Activated CD8-positive, alpha-beta memory T cell treated with anti-CD3 and anti-CD28 coated beads, Interleukin-2, amount 50 U/mL, for 24 hours (primary cell): ENCODE measurements around the gene CHD9.
"Not testable (repeated sequence)": the region's sequence is repeated elsewhere in the genome, so short reads cannot be mapped to it uniquely, and the experiment has no call there.

Experiments used
- DNase-seq: peaks from one replicate; pipeline ENCODE4 v3.0.0-alpha.2; 2020; ENCODE audit errors: extremely low read depth

CHD9 gene

DNA sequence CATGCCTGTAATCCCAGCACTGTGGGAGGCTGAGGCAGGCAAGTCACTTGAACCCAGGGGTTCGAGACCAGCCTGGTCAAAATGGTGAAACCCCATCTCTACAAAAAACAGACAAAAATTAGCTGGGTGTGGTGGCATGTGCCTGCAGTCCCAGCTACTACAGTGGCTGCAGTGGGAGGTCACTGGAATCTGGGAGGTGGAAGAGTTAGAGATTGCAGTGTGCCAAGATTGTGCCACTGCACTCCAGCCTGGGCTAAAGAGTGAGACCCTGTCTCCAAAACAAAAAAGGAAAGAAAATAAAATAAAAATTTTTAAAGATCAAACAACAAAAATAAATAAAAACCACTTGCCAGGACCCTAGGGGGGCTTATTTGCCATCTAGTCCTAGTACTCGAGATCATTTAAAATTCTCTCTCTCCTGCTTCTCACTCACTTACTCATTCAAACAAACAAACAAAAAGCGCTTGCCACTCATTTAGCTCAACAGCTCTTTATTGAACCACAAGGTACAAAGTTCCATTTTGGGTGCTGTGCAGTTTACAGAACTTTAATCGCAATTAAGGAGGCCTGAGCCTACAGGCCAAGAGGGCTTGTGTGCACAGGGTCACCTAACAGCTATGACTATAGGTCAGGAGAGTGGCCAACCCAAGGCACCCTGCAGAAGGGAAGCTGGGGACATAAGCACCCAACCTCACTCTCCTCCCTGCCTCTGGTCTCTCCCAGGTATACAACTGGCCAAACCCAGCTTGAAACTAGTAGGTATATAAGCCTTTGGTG lies 6.5 kb upstream of the CHD9 start:
- no peak for DNase-seq

DNA sequence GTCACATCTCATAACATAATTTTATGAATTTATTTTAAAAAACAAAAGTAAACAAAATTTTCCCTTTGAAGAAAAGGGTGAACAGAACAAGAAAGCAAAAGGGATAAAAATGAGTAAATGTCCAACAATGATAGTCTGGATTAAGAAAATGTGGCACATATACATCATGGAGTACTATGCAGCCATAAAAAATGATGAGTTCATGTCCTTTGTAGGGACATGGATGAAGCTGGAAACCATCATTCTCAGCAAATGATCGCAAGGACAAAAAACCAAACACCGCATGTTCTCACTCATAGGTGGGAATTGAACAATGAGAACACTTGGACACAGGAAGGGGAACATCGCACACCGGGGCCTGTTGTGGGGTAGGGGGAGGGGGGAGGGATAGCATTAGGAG lies 3.5 kb upstream of the CHD9 start:
- not testable (repeated sequence) for DNase-seq

DNA sequence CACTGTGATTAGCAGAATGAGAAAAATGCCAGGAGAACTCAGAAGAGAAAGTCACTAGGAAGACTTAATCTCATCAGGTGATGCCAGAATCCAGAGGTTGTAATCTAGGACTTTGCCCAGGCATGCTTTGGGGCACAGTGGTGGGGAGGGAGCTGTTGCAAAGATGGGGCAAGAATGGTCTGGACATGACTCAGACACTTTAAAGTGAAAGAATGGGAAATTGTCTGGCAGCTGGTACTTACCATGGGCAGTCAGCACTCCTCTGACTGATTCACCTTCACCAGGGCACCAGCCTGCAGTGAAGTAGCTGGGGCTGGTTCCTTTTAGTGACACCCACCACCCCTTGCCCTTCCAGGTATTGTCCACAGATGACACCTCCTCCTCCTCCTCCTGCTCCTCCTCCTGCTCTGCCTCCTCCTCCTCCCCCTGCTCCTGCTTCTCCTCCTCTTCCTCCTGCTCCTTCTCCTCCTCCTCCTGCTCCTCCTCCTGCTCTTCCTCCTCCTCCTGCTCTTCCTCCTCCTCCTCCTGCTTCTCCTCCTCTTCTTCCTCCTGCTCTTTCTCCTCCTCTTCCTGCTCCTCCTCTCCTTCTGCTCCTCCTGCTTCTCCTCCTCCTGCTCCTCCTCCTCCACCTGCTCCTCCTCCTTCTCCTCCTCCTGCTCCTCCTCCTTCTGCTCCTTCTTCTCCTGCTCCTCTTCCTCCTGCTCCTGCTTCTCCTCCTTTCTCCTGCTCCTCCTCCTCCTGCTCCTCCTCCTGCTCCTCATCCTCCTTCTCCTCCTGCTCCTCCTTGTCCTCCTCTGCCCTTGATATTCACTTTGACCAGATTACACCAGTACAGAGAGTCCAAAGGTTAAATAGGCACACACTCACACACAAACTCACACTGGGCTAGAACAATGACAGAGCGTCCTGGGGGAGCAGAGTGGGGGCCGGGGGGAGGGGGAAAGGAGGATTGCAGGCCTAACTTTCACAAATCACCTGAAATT lies 2.0 kb upstream of the CHD9 start, which contains the start of gene CHD9NB:
Gene CHD9NB (minus strand): TSS at position 379 of the 983 bp plus-strand sequence. CDS start 8,739 bp downstream, outside the sequence.
- no peak for DNase-seq

DNA sequence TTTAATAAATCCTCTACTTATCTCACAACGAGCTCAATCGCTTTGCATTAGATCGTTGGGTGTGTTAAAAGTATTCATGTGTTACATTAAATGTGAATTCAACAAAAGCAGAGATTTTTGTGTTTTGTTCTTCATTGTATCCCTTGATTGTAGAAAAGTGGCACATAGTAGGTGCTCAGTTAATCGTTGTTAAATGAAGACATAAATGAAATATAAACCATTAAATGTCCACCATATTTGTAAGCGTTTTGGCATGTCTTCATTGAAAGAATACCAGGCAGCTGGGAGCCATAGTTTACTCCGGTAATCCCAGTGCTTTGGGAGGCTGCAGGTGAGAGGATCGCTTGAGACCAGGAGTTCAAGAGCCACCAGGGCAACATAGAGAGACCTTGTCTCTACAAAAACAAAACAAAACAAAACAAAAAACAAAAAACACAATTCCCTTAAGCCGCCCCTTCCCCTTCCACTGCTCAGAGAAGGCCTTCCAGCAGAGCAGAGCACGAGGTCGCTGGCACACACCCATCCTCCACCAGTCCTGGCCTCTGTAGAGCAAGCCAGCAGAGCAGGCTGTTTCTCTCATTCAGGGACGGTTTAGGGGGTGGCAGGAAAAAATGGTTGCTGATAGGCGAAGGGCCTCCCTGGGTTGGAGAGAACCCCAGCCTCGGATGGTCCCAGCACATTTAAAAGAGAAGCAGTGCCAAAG lies 673 bp upstream of the CHD9 start:
- no peak for DNase-seq

DNA sequence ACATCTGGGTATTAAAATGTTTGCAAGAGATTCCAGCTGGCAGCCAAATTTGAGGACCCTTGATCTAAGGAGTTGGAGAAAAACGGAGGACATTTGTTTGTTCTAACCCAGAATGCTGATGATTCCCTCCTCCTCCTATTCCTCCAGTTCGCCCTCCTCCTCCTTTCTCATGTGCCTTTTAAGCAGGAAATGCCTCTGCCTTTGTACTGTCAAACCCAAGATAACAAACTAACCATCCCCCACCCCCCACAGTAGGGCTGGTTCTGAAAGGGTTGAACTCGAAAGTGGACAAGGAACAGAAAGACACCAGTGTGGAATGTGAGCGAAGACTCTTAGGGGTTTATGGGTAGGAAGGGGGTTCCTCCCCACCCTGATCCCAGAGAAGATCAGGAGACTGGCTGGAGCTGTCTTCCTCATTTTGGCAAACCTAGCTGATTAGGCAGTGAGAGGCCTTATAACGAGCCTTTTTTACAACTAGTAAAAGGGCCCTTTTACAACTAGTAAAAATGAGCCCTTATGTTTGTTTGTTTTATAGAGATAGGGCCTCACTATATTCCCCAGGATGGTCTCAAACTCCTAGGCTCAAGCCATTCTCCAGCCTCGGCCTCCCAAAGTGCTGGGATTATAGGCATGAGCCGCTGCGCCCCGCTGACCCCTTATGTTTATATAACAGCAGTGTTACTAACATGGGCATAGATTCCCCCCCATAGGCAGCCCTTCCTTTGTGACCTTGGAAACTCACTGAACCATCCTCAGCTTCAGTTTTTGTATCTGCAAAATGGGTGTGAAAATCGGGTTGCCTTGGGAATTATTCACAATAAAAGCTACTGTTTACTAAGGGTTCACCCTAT lies 975 bp downstream of the CHD9 start:
- no peak for DNase-seq

DNA sequence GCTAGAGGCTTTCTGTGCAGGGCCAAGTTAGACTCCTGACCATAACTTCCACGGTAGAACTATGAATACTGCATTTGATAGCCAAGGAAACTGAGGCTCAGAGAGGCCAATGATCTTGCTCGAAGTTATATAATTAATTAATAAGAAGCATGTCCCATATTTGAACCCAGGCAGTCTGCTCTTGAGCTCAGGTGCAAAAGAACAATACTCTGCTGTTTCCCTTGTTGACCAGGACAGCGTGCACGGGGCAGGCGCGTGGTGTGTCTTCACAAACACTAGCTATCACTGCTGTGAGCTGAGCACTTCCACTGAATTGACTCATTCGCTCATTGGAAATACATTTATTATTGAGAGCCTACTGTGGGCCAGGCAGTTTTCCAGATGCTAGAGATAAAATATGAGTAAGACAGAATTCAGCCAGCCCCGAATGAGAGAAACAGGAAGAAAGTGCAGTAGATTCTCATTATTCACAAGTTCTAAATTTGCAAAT lies 1.6 kb downstream of the CHD9 start:
- DNase-seq = no peak

DNA sequence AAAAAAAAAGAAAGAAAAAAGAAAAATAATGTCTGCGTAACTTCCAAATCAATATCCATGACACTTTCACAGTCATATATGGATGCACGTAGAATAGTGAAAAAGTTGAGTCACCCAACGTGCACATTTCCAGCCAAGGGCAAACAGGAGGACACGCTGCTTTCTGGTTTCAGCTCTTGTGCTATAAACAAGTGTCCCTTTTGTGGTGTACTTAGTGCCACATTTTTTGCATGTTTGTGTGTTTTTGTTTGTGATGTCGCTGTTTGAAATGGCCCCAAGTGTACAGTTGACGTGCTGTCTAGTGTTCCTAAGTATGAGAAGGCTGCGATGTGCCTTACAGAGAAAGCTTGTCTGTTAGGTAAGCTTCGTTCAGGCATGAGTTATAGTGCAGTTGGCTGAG lies 2.9 kb downstream of the CHD9 start:
- DNase-seq = no peak

DNA sequence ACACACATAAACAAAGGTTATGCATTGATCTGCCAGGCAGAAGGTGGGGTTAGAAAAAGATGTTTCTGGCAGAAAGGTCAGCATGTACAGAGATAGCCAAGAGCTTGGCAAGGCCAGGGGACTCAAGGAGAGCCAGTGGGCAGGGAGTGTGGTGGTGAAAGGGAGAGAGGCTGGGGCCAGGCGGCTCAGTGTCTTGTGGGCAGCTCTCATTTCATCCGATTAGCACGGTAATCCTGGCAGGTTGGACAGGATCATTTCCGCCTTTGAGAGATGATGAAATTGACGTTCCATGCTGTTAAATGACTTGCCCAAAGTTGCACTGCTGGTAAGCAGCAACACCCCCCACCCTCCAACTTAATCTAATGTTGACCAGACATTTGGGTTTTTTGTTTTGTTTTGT lies 3.6 kb downstream of the CHD9 start:
- DNase-seq = no peak

DNA sequence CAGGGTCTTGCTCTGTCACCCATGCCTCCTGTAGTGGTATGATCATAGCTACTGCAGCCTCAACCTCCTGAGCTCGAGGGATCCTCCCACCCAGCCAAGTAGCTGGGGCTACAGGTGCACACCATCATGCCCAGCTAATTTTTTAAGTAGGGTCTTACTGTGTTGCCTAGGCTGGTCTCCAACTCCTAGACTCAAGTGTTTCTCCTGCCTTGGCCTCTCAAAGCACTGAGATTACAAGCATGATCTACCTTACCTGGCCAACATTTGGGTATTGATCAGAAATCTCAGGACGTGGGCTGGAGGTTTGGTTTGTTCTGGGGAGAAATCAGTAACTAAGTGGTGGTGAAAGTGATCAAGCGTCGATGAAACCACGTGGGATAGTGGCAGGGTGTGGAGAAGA lies 4.1 kb downstream of the CHD9 start:
- DNase-seq = no peak

DNA sequence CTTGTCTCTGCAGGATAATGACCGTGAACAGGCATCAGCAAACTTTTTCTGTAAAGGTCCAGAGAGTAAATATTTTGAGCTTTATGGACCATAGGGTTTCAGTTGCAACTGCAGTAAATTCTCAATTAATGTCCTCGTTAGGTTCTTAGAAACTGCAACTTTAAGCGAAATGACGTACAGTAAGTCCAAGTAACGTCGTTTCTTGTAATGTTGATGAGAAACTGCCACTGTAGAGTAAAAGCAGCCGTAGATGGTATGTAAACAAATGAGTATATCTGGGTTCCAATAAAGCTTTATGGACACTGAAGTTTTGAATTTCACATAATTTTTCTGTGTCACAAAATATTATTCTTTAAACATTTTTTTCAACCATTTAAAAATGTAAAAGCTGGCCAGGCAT lies 4.9 kb downstream of the CHD9 start:
- no peak for DNase-seq

DNA sequence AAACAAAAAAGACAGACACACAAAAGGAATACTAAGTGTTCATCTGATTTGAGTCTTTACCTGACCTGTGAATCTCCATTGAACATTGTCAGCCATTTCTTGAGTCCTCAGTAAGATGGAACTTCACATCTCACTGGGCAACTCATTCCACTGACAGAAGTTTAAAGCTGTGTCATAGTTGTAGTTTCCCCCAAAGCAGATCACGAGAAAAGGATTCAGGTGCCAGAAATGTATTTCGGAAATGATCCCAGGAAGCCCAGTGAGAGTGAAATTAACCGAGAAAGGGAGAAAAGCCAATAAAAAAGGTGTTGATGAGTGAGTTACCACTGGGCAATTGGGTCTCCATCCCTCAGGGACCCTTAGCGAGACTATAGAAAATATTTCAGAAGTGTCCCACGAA lies 6.5 kb downstream of the CHD9 start:
- no peak for DNase-seq

DNA sequence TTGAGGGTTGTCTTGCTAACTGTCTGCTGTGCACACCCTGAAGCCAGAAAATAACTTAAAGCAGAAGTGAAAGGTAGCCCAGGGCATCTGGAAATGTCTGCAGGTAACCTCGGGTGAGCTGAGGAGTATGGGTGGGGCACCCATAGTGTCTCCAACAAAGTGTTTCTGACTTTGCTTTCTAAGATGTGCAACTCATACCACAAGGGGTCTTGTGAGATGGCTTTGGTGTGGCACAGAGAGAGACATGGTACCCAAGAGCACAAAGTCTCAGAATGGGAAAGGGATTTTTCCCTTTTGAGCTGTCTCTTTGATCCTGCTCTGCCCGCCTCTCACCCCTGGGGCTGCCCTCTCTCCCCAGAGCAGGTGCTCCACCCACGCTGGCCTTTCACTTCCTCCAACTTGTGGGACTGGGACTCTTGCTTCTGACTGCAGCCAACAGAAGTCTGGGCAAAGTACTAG lies 6.9 kb downstream of the CHD9 start:
- DNase-seq = no peak

DNA sequence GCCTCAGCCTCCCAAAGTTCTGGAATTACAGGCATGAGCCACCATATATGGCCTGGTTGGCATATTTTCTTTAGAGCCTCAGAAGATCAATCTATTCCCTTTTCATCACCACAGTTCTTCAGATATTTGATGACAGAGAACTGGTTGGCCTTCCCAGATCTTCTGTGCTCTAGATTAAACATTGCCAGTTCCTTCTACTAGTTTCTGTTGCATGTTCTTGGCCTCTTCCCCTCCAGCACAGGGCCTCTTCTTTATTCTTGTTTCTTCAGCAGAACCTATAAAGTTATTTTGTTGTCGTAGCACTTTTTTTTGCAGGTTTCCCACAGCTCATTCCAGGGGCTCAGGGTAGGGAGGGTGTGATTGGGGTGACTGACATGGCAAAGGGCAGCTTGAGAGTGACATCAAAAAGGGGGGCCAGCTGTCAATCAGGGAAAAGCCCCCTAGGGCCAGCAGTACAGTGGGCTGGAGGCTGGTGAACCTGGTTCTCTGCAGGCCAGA lies 9.3 kb downstream of the CHD9 start:
- no peak for DNase-seq

DNA sequence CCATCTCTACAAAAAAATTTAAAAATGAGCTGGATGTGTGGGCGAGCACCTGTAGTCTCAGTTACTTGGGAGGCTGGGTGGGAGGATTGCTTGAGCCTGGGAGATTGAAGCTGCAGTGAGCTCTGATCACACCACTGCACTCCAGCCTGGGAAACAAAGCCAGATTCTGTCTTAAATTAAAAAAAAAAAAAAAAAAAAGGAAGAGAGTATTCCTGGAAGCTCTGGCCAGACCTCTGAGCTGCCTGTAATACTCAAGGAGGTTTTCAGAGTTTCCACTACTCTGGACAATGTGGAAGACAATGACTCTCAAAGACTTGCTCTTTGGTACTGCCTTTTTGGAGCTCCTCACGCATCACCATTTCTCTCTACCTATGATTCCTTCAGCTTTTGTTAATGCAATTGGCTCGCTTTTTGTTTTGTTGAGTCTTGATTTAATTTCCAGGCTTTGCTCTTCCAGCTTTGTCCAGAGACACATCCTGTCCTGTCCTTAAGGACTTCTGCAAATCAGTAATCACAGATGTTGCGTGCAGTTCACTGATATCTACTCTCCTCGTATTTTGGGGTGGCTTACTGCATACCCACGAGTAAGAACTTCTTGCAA lies 10.8 kb downstream of the CHD9 start:
- DNase-seq = no peak

DNA sequence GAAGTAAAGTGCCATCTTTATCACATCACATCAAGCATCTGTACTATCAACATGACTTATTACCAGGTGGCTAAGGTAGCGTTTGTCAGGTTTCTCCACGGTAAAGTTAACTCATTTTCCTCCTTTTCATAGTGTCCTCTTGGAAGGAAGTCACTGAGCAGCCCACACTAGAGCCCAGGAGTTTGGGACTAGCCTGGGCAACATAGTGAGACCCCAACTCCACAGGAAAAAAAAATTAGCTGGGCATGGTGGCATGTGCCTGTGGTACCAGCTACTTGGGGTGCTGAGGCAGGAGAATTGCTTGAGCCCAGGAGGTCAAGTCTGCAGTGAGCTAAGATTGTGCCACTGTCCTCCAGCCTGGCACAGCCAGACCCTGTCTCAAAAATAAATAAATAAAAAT lies 12.9 kb downstream of the CHD9 start:
- DNase-seq = no peak

DNA sequence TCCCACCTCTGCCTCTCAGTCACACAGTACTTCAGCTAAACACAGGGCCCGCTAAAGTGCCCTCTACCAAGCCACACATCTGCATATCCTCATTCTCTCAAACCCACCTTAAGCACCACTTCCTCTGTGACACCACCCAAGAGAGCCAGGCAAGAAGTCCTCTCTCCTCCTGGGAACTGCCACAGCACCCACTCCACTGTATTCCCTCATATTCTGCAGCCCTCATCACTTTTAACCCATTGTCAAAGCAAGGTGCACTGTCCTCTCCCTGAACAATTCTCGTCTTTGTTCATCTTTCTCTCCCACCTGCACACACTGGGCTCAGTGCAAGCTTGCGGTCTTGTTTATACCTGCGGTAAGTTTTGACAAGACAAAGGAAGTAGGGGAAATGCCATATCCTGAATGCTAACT lies 13.6 kb downstream of the CHD9 start:
- no peak for DNase-seq

DNA sequence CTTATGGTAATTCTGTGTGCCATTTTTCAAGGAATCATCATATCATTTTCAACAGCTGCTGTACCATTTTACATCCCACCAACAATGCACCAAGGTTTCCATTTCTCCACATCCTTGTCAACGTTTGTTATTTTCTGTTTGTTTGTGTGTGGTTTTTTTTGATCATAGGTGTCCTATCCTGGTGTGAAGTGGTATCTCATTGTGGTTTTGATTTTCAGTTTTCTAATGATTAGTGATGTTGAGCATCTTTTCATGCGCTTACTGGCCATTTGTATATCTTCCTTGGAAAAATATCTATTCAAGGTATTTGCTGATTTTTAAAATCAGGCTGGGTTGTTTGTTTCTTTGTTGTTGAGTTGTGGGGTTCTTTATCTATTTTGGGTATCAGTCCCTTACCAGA lies 15.0 kb downstream of the CHD9 start:
- DNase-seq = no peak

DNA sequence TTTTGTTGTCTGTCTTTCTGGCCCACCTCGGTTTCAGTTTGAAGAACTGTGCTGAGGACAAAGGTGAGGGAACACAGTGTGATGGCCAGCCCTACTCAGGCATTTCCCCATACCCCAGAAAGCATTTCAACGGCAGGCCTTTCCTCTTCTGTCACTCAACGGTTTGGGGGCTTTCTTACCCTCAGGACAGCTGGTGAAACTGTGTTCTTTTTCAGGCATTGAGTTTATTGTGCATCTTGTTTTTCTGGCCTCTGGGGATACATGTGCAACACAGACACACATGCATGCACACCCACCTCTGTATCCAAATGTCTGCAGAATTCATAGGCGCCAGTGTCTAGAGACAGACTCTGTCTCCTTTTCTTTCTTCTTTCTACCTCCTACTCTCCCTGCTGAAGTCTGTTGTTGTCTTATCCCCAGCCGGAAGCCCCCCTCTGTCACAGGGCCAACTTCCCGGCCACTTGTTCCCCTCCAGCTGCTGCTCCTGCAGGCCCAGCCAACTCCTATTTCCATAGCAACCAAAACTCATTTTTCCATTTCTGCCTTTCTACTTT lies 17.0 kb downstream of the CHD9 start:
- DNase-seq = no peak

DNA sequence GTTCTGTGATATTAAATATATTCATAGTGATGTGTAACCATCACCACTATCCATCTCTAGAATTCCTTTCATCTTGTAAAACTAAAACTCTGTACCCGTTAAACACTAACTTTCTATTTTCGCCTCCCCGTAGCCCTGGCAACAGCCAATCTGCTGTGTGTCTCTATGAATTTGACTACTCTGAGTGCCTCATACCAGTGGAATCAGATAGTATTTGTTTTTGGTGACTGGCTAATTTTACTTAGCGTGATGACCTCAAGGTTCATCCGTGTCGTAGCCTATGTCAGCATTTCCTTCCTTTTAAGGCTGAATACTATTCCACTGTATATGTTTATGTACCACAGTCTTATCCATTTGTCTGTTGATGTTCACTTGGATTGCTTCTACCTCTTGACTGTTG lies 18.2 kb downstream of the CHD9 start:
- DNase-seq = no peak

DNA sequence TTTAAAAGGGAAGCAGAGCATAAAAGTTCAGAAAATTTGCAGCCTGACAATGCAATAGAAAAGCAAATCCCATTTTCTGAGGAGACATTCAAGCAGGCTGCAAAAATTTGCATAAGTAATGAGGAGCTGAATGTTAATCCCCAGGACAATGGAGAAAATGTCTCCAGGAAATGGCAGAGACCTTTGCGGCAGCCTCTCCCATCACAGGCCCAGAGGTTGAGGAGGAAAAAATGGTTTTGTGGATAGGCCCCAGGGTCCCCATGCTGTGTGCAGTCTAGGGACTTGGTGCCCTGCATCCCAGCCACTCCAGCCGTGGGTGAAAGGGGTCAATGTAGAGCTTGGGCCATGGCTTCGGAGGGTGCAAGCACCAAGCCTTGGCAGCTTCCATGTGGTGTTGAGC lies 19.5 kb downstream of the CHD9 start:
- DNase-seq = not testable (repeated sequence)
